NCI-H1048 (cell line): ENCODE measurements around the gene FGD4.

Source experiments
- DNase-seq: peaks from one replicate; lab custom pipeline; 2025; lab: John Stamatoyannopoulos, UW

The FGD4 gene

DNA sequence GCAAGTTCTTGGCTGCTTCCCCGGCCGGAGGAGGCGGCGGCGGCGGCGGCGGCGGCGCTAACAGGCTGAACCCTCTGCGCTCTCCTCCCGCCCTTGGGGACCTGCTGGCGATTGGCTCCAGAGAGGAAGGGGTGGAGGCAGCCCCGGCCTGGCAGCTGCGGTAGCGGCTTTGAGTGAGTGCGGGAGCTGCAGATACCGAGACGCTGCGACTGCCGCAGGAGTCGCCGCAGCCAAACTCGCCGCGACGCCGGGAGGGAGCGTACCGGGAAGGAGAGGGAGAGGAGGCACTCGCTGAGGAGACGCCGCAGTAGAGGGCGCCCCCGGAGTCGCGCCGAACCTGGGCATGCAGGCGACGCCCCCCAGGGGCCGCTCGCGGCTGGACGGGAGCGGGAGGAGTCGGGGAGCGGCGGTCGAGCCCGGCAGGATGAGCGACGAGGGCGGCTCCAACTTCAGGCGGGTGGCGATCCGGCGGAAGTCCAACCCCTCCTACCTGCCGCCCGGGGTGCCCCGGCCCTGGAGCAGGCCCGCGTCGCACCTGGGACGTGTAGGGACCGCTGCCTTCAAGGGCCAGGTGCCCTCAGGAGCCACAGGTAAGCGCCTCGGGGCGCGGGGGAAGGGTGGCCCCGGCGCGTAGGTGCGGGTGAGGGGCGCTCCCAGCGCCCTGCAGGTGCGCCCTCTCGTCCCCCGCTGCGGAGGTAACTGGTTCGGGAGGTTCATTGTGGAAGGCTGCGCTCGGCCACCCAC lies at the start of gene FGD4:
Gene FGD4 (plus strand): TSS at position 189 of the 744 bp plus-strand sequence.
- peak; percentile 78 for DNase-seq

DNA sequence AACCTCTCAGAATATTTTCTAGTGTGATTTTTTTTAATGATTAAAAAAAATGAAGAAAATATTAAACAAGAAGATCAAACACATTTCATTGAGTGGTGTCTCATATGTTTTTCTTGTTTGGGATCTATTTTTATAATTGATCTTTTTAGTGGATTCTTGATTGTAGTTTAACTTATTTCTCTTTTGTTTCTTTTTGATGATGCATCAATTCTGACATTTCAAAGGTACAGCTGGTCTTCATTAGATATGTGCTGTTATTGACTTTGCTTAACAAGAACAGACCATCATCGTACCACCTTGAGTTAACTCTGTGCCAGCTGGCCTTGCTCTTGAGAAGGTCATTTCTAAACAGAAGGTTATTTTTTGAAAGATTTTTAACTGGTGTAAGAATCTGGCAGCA lies 45.8 kb upstream of the FGD4 start:
- DNase-seq, result no peak

- DNase-seq, result no peak
Measured at GRCh38 chr12:32357601-32358249, 41.6 kb upstream of the FGD4 start.

- DNase-seq, result no peak
Measured at GRCh38 chr12:32360956-32361355, 38.4 kb upstream of the FGD4 start.

- no peak for DNase-seq
Measured at GRCh38 chr12:32362892-32363291, 36.5 kb upstream of the FGD4 start.

GRCh38 chr12:32365473-32366064 lies 33.8 kb upstream of the FGD4 start:
- DNase-seq, result no peak

DNA sequence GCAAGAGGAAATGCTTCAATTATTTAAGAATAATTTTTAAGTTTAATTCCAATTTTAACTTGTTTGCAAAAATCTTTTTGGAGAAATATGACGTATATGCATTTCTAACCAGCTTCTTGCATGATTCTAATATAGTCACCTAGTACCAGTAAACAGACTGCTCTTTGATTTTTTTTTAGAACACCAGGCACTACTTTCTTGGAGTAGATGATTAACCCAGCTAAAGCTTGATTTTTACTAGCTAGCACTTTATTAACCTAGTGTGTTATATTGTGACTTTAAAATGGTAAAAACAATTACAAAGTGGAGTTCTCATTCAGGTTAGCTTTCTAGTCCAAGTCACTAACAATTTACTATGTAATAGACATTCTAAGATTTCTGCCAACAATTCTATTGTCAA lies 32.6 kb upstream of the FGD4 start:
- no peak for DNase-seq

GRCh38 chr12:32367381-32367780 lies 32.0 kb upstream of the FGD4 start:
- no peak for DNase-seq

GRCh38 chr12:32369202-32369601 lies 30.2 kb upstream of the FGD4 start:
- DNase-seq, result no peak

DNA sequence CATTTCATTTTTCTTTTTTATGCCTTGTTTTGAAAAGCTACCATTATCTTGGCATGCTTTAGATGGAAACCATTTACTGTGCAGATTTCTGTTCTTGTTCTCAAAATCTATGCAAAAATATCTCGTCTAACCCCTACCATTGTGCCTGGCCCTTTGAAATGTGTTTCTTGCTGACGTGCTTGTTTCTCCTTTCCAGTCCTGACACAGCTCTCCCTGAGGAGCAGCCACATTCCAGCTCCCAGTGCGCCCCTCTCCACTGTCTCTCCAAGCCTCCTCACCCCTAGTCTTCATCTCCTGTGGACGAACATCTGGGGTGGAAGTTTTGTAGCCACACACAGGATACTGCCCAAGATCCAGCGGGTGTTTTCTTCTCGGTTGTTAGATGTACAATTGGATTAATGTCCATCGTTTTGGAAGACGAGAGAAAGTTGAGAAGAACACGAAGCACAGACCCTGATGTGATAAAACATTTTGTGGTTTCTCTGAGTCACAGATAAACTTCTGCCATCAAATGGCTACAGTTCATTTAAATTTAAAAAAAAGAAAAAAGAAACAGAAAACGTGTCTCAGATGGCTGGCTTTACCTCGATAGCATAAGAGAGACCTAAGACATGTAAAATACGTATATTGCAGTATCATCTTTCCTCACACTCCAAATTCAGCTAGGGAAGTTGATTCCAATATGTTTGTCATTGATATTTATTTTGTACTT lies 21.9 kb upstream of the FGD4 start:
- DNase-seq, result no peak

GRCh38 chr12:32379213-32379612 lies 20.1 kb upstream of the FGD4 start:
- DNase-seq, result no peak

DNA sequence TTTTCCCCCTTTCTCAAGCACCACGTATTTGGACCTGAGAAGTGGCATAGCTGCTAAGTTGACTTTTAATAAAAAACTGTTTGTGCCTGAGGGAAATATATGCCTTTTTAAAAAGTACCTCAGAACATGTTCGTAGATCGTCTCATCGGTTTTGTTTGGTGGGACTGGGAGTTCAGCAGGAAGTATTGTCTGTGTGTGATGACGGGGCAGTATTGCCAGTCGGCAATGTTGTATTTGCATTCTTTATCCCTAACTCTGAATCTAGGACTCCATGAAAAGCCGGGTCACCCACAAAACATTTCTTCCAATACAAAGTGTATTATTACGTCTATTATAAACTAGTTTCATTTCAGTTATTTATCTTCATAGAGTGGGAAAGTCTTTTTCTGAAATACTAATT lies 19.7 kb upstream of the FGD4 start:
- no peak for DNase-seq

DNA sequence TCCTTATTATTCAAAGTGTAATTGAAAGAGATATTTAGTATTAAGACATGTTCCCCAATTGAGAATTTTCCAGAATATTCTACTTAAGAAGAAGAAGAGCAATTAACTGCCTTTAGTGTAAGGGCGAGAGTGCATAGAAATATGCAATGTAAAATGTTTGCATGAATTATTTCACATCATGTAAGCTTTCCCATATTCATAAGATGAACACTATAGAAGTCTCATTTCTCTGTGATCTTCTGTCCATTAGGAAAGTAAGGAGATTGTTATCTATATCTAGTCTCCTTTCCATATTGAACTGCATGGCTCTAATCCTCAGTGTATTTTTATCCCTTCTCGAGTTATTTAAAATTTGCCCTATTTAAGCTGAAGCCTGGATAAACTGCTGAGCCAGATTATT lies 17.1 kb upstream of the FGD4 start:
- no peak for DNase-seq

DNA sequence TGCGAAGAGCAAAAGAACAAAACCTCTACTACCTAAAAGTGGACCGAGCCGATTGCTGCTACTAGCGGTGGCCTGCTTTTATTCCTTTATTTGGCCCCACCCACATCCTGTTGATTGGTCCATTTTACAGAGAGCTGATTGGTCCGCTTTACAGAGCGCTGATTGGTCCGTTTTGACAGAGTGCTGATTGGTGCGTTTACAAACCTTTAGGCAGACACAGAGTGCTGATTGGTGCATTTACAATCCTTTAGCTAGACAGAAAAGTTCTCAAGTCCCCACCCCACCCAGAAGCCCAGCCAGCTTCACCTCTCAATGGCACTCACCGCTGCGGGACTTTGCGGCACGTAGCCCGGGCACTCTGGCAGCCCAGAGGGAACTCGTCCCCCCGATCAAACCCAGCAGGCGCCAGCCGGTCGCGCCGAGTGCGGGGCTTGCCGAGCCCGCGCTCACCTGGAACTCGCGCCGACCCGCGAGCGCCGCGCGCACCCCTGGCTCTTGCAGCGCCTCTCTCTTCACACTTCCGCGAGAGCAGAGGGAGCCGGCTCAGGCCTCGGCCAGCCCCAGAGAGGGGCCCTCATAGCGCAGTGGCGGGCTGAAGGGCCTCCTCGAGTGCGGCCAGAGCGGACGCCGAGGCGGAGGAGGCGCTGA lies 8.7 kb upstream of the FGD4 start:
- DNase-seq, result no peak

GRCh38 chr12:32395026-32395425 lies 4.3 kb upstream of the FGD4 start:
- no peak for DNase-seq

- DNase-seq, result no peak
Measured at GRCh38 chr12:32397696-32398095, 1.7 kb upstream of the FGD4 start.

DNA sequence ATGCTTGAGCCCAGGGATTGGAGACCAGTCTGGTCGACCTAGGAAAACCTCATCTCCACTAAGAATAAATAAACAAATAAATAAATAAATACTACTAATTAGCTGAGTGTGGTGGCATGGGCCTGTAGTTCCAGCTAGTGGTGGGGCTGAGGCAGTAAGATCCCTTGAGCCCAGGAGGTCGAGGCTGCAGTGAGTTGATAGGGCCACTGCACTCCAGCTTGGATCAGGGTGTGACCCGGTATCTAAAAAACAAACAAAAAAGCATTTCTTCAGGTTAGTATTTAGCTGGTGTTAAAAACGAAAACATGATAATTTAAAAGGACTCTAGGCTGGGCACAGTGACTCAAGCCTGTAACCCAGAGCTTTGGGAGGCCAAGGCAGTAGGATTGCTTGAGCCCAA lies 1.2 kb upstream of the FGD4 start:
- no peak for DNase-seq

- no peak for DNase-seq
Measured at GRCh38 chr12:32398816-32399369, 465 bp upstream of the FGD4 start.

GRCh38 chr12:32400114-32400672 lies 835 bp downstream of the FGD4 start:
- DNase-seq, result no peak

GRCh38 chr12:32400866-32401265 lies 1.5 kb downstream of the FGD4 start:
- no peak for DNase-seq

DNA sequence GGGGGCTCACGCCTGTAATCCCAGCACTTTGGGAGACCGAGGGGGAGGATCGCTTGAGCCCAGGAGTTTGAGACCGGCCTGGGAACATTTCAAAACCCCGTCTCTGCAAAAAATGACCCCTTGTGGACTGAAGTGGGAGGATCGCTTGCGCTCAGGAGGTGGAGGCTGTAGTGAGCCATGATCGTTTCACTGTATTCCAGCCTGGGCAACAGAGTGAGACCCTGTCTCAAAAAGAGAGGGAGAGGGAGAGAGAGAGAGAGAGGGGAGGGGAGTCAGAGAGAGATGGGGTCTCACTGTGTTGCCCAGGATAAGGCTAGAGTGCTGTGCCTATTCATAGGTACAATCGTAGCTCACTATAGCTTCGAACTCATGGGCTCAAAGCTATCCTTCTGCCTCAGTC lies 2.8 kb downstream of the FGD4 start:
- no peak for DNase-seq

GRCh38 chr12:32402946-32403345 lies 3.6 kb downstream of the FGD4 start:
- no peak for DNase-seq
